Measurements from ENCODE around the gene ADAMTS2.

DNA sequence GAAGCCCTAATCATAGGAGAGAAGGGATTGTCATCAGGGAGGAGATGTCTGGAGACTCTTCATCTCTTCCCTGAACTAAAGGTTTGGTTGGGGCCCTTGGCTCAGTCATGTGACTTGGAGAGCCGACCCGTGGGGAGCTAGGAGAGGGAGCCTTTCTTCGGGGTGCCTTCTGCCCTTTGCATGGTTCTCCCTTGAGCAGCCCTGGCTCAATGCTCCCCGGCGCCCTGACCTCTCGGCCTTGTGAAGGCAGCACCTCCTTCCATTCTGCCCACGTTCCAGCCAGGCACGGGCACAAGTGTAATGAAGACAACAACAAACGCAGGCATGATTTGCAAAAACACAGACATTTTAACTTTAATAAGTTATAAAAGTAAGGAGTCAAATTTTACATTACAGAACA is 234.7 kb downstream of the ADAMTS2 start:
- TF ChIP-seq CTCF (conservative IDR thresholded peaks at IDR 0.05; ENCODE audit: low read depth in 2 of 2) (no peak), EZH2phosphoT487 (IDR thresholded peaks at IDR 0.05; ENCODE audit: unreplicated experiment) (no peak), EZH2 (IDR thresholded peaks at IDR 0.05; ENCODE audit: low read depth, unreplicated experiment) (no peak), POLR2AphosphoS5 (IDR thresholded peaks at IDR 0.05; ENCODE audit: low read depth) (no peak), CREB1 (CRISPR knock-in tag; IDR thresholded peaks at IDR 0.05; ENCODE audit: low read depth) (no peak), JUNB (IDR thresholded peaks at IDR 0.05; ENCODE audit: unreplicated experiment) (no peak)
- TF ChIP-seq, protein P1, sequence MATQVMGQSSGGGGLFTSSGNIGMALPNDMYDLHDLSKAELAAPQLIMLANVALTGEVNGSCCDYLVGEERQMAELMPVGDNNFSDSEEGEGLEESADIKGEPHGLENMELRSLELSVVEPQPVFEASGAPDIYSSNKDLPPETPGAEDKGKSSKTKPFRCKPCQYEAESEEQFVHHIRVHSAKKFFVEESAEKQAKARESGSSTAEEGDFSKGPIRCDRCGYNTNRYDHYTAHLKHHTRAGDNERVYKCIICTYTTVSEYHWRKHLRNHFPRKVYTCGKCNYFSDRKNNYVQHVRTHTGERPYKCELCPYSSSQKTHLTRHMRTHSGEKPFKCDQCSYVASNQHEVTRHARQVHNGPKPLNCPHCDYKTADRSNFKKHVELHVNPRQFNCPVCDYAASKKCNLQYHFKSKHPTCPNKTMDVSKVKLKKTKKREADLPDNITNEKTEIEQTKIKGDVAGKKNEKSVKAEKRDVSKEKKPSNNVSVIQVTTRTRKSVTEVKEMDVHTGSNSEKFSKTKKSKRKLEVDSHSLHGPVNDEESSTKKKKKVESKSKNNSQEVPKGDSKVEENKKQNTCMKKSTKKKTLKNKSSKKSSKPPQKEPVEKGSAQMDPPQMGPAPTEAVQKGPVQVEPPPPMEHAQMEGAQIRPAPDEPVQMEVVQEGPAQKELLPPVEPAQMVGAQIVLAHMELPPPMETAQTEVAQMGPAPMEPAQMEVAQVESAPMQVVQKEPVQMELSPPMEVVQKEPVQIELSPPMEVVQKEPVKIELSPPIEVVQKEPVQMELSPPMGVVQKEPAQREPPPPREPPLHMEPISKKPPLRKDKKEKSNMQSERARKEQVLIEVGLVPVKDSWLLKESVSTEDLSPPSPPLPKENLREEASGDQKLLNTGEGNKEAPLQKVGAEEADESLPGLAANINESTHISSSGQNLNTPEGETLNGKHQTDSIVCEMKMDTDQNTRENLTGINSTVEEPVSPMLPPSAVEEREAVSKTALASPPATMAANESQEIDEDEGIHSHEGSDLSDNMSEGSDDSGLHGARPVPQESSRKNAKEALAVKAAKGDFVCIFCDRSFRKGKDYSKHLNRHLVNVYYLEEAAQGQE (IDR thresholded peaks at IDR 0.05; ENCODE audit: unreplicated experiment): no peak

All from GM23338 (cell line).